GM10266 (cell line): Measurements from ENCODE around the gene TMEM179B.

Experiments
- DNase-seq: peaks from one replicate; pipeline ENCODE4 v3.0.0; 2012; ENCODE audit errors: extremely low spot score
- TF ChIP-seq, protein P1 (sequence below): IDR thresholded peaks from 2 replicates; pipeline ENCODE4 v1.5.1; 2012; ENCODE audit warnings: mild to moderate bottlenecking, low read depth; ENCODE audit not compliant: control insufficient read depth, insufficient read depth; ENCODE audit errors: missing control alignments

Gene TMEM179B

DNA sequence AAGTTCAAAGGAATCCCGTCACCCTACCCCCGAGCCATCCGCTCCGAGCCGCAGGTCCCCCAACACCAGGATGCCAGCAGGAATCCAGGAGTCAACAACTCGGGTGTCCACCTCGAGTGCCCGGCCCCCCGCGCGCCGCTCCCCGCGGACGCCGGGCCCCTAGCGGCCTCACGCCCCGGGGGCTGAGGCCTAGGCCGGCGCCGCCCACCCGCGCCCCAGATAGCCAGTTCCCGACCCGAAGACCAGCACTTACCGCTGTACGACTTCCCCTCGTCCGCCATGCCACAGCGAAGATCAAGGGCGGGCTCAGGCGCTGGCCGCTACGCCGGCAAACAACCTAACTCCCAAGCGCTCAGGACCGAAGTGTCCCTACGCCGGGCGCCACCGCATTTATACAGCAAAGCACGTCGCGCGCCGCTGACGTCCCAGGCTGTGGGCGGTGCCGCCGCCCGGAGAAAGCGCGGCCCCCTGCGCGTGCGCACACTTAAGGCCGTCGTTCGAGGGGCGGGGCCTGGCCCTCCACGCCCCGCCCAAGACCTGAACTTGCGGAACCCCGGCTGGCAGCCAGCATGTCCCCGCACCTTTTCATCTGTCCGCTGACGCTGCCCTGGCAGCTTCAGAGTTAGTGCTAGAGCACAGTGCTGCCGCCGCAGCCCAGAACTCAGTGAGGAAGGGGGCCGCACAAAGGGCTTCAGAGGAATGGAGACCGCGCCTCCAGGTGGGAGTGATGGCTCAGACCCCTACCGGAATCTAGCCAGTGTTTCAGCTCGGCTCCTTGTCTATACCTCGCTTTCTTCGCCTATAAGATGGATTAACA is 18.1 kb downstream of the TMEM179B start, which contains the start of gene NXF1:
TSS of gene NXF1 (minus strand) at position 365 of the 817 bp plus-strand sequence. CDS start at position 281, 84 bp downstream.
- DNase-seq, result peak; percentile 99
- TF ChIP-seq, protein P1, sequence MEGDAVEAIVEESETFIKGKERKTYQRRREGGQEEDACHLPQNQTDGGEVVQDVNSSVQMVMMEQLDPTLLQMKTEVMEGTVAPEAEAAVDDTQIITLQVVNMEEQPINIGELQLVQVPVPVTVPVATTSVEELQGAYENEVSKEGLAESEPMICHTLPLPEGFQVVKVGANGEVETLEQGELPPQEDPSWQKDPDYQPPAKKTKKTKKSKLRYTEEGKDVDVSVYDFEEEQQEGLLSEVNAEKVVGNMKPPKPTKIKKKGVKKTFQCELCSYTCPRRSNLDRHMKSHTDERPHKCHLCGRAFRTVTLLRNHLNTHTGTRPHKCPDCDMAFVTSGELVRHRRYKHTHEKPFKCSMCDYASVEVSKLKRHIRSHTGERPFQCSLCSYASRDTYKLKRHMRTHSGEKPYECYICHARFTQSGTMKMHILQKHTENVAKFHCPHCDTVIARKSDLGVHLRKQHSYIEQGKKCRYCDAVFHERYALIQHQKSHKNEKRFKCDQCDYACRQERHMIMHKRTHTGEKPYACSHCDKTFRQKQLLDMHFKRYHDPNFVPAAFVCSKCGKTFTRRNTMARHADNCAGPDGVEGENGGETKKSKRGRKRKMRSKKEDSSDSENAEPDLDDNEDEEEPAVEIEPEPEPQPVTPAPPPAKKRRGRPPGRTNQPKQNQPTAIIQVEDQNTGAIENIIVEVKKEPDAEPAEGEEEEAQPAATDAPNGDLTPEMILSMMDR, result peak; percentile 10

DNA sequence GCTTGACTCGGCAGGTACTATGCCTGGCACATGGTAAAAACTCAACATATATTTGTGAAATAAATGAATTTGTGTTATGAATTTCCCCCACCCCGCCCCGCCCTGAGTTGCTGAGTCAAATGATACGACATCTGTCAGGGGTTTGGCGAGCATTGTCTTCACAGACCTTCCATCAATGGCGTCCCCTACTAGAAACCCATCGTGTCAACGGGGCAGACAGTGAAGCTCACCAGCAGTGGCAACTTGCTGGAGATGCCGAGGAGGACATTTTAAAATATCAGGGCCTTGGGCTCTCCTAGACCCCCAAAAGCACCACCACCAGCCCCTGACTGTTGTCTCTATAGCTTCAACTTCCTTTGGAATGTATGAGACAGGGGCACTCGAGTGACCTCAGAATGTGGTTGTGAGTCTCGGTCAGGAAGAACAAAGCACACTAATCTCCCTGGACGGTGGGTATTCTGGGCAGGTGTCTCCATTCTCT is 18.8 kb downstream of the TMEM179B start:
- TF ChIP-seq, protein P1, result no peak
- DNase-seq, result no peak

DNA sequence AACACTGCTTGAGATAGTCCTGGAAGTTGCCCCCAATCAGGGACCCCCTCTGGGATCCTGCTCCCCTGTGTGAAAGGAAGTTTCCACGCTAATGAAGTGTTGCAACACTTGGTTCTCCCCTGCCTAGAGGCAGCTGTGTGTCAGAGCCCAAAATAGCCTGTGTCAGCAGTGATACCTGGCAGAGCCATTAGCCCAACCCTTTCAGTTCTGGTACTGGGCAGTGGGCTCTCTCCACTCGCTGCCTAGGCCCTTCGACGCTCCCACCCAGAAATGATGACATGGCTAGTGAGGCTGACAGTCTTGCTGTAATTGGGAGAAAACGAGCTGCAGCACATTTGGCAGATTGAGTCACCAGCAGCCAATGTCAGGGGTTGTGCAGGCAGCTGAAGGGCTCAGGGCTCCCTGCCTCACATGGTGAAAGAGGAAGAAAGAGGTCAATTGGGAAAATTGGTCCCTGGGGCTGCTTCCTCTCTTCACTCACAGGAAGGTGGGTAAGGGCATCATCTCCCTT is 19.5 kb downstream of the TMEM179B start:
- no peak for DNase-seq
- TF ChIP-seq, protein P1, result no peak

DNA sequence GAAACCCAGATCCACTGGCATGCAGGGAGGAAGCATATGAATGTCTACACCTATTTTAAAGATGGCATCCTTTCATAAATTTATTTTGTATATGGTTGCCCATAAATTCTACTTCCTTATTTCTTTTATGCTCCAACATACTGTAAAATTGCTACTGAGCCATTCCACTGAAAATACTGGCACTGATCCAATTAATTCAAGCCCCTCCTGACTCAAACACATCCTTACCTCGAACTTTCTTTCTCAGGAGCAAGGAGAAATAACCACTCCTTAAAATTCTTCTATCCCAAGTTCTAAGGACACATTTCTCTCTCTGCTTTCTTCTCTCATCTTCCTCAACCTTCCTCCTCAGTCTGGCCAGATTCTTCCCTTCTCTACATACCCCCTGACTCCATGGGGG is 23.5 kb downstream of the TMEM179B start:
- TF ChIP-seq, protein P1, result no peak

DNA sequence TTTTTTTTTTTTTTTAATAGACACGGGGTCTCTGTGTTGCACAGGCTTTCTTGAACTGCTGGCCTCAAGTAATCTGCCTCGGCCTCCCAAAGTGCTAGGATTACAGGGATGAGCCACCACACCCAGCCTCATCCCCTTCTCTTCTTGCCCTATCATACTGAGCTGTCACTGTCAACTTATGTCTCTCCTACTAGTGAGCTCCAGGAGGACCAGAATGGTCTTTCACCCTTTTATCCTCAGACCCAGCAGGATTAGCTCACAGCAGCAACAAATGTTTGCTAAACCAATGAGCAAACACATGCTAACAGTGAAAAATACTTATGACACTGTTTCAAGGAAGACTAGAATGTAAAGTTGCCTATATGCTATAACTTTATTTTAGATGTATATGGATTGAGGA is 24.5 kb downstream of the TMEM179B start:
- TF ChIP-seq, protein P1, result no peak

More for the DNA sequence above, 23.5 kb downstream of the TMEM179B start:
- DNase-seq, result no peak

DNA sequence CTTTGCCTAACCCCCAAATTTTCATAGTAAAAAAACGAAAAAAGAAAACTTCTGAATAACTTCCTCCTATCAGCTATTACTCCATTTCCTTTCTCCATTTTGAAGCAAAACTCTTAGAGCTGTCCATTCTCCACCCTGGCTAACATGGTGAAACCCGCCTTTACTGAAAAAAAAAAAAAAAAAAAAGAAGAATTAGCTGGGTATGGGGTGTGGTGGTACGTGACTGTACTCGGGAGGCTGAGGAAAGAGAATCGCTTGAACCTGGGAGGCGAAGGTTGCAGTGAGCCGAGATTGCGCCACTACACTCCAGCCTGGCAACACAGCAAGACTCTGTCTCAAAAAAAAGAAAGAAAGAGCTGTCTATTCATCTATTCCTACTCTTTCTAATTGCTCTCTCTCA is 29.4 kb downstream of the TMEM179B start:
- TF ChIP-seq, protein P1, result no peak
- no peak for DNase-seq

More for the DNA sequence above, 24.5 kb downstream of the TMEM179B start:
- DNase-seq, result no peak

DNA sequence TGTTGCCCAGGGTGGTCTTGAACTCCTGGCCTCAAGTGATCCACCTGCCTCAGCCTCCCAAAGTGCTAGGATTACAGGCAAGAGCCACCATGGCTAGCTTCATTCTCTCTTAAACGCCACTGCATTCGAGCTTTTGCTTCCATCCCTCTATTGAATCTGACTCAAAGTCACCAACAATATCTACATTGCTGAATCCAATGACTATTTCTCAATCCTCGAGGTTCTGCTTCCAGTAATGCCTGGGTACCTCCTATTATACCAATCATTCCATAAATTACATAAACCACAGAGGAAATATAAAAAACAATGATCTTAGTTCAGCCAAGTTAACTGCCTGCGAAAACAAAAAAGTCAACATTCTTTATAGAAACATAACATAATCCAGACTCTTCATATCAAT is 29.9 kb downstream of the TMEM179B start:
- TF ChIP-seq, protein P1, result no peak
- no peak for DNase-seq
